ENCODE measurements around the gene CA7.
"Not testable (repeated sequence)": the region's sequence is repeated elsewhere in the genome, so short reads cannot be mapped to it uniquely, and the experiment has no call there.

The CA7 gene

DNA sequence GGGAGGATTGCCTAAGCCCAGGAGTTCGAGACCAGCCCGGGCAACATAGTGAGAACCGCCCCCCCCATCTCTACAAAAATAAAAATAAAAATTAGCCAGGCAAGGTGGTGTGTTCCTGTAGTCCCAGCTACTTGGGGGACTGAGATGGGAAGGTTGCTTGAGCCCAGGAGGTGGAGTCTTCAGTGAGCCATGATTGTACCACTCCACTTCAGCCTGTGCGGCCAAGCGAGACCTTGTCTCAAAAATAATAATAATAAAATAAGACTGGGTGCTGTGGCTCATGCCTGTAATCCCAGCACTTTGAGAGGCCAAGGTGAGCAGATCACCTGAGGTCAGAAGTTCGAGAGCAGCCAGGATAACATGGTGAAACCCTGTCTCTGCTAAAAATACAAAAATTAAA is 47.6 kb downstream of the CA7 start:
- Histone ChIP-seq H3K4me1 (peaks cover 0 to 20% (median 12%) of the 10 kb centered on the region in 4 donors), H3K36me3 (peaks cover 0 to 6% (median 0%) of the 10 kb centered on the region in 3 donors), H3K27ac (no peak overlapping the region), H3K9me3 (no peaks in the 10 kb centered on the region), H3K4me3 (no peak overlapping the region), H3K27me3 (no peaks in the 10 kb centered on the region)
- intact Hi-C loops (cut with DNase I; ENCODE audit: low total_unique reads) = no loop called here
- TF ChIP-seq, protein P1, sequence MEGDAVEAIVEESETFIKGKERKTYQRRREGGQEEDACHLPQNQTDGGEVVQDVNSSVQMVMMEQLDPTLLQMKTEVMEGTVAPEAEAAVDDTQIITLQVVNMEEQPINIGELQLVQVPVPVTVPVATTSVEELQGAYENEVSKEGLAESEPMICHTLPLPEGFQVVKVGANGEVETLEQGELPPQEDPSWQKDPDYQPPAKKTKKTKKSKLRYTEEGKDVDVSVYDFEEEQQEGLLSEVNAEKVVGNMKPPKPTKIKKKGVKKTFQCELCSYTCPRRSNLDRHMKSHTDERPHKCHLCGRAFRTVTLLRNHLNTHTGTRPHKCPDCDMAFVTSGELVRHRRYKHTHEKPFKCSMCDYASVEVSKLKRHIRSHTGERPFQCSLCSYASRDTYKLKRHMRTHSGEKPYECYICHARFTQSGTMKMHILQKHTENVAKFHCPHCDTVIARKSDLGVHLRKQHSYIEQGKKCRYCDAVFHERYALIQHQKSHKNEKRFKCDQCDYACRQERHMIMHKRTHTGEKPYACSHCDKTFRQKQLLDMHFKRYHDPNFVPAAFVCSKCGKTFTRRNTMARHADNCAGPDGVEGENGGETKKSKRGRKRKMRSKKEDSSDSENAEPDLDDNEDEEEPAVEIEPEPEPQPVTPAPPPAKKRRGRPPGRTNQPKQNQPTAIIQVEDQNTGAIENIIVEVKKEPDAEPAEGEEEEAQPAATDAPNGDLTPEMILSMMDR (IDR thresholded peaks at IDR 0.05) = no peak
- DNase-seq = no peak

DNA sequence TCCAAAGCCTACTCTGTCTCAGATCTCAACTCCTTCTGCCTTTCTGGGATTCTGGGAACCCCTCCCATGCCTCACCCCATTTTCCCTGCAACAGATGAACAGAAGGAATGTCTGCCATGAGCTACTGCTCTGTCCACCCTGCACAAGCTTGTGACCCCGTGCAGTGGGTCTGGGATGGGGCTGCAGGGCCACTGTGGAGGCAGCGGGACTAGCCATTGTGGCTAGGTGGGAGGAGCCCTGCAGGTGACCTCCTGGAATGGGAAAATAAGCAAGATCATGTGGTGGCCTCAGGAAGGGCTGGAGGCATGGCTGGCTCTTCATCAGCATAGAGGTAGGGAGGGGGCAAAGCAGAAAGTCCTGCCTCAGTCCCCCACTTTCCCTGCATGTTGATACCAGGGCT is 49.8 kb downstream of the CA7 start:
- intact Hi-C loops (cut with DNase I; ENCODE audit: low total_unique reads) = loop anchor here (2.0 kb wide), 1 partner anchor 41 kb away; the partner anchor contains the start of genes CES2 and CIAO2B
- TF ChIP-seq, protein P1 (IDR thresholded peaks at IDR 0.05) = no peak
- no peak for DNase-seq
- H3K4me3 ChIP-seq = no peak overlapping the region
- H3K27me3 ChIP-seq = no peaks in the 10 kb centered on the region
- peaks cover 5 to 40% (median 28%) of the 10 kb centered on the region in 4 donors for H3K4me1 ChIP-seq
- H3K36me3 ChIP-seq = peaks cover 0 to 6% (median 0%) of the 10 kb centered on the region in 3 donors
- no peaks in the 10 kb centered on the region for H3K9me3 ChIP-seq
- H3K27ac ChIP-seq = no peak overlapping the region

DNA sequence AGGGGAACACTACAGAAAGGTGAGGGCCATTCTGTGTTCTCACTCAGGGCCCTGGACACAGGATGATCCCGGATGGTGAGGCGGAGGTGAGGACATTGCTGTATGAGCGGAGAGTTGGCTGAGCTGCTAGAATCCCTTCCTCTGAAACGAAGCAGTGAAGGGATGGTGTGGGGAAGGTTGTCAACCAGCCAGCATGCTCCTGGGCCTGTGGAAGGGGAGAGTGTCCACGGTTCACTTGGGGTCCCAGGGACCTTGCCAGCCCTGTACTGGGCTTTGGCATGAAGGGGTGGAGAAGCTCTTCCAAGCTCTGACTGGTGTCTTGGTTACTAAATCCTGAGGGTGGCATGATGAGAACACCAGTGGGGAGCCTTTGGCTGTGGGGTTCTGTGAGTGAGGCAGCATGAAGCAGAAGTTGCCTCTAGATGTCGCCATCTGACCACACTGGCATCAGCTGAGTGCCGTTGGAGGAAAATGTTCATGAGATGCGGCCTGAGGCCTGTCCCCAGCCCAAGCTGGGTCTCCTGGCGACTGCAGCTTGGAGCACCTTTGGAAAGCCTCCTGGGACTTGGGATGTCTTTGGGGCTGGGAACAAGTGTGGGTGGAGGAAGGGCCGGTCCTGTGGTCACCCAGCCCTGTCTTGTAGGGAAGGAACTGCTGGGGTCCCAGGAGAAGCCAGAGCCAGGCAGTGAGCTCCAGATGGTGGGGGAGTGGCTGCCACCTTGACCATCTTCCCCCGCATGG is 50.9 kb downstream of the CA7 start:
- Histone ChIP-seq H3K27ac (peak overlapping the region; percentile 86 to 91), H3K36me3 (no peaks in the 10 kb centered on the region), H3K27me3 (no peaks in the 10 kb centered on the region), H3K9me3 (no peaks in the 10 kb centered on the region), H3K4me1 (peaks cover 10 to 51% (median 39%) of the 10 kb centered on the region in 4 donors), H3K4me3 (no peak overlapping the region)
- DNase-seq = peak; percentile 70 to 80
- TF ChIP-seq, protein P1 (IDR thresholded peaks at IDR 0.05) = peak; percentile 82 to 96
- intact Hi-C loops (cut with DNase I; ENCODE audit: low total_unique reads) = loop anchor here (2.0 kb wide), 1 partner anchor 40 kb away; the partner anchor contains the start of genes CES2 and CIAO2B

DNA sequence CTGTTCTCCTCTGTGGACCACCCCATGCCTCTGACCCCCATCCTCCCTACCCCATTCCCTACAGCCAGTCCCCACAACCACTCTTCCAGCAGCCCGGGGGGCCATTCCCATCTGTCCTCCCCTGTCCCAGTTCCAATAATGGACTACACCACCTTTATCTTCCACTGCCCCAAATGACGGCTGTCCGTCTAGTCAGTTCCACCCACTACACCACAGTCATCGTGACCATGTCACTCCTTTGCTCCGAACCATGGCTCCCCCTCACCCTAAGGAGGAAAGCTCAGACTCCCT is 51.4 kb downstream of the CA7 start:
- TF ChIP-seq, protein P1 (IDR thresholded peaks at IDR 0.05) = no peak
- peaks cover 14 to 56% (median 44%) of the 10 kb centered on the region in 4 donors for H3K4me1 ChIP-seq
- peak overlapping the region; percentile 86 to 91 for H3K27ac ChIP-seq
- intact Hi-C loops (cut with DNase I; ENCODE audit: low total_unique reads) = loop anchor here (2.0 kb wide), 1 partner anchor 39 kb away; the partner anchor contains the start of genes CES2 and CIAO2B
- no peaks in the 10 kb centered on the region for H3K27me3 ChIP-seq
- no peaks in the 10 kb centered on the region for H3K36me3 ChIP-seq
- DNase-seq = no peak
- no peaks in the 10 kb centered on the region for H3K9me3 ChIP-seq
- H3K4me3 ChIP-seq = no peak overlapping the region

DNA sequence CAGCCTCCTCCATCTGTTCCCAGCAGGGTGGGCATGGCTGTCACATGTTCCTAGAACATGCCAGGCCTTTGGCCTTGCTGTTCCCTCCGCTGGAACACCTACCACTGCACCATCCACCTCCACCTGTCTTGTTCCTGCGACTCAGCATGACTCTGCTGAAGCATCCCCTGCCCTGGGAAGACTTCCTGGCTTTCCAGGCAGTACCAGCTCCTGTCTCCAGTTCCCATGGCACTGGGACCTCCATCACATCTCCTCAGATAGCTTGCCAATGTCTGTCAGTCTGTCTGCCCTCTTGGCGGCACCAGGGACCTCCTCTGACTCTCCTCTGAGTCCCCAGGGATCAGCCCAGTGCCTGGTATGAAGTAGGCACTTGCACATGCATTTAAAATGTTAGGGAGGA is 51.8 kb downstream of the CA7 start:
- no peak overlapping the region for H3K4me3 ChIP-seq
- no peaks in the 10 kb centered on the region for H3K9me3 ChIP-seq
- TF ChIP-seq, protein P1 (IDR thresholded peaks at IDR 0.05) = no peak
- no peaks in the 10 kb centered on the region for H3K27me3 ChIP-seq
- H3K4me1 ChIP-seq = peaks cover 18 to 60% (median 48%) of the 10 kb centered on the region in 4 donors
- H3K27ac ChIP-seq = peak overlapping the region; percentile 86 to 91
- DNase-seq = no peak
- intact Hi-C loops (cut with DNase I; ENCODE audit: low total_unique reads) = loop anchor here (2.0 kb wide), 1 partner anchor 39 kb away; the partner anchor contains the start of genes CES2 and CIAO2B
- no peaks in the 10 kb centered on the region for H3K36me3 ChIP-seq

DNA sequence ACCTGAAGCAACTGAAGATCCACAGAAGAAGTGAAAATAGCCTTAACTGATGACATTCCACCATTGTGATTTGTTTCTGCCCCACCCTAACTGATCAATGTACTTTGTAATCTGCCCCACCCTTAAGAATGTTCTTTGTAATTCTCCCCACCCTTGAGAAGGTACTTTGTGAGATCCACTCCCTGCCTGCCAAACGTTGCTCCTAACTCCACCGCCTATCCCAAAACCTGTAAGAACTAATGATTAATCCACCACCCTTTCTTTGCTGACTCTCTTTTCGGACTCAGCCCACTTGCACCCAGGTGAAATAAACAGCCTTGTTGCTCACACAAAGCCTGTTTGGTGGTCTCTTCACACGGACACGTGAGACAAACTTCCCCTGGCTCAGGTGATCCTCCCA is 52.5 kb downstream of the CA7 start:
- H3K36me3 ChIP-seq; intact Hi-C loops (cut with DNase I; ENCODE audit: low total_unique reads); H3K4me3 ChIP-seq; H3K9me3 ChIP-seq; H3K27me3 ChIP-seq; DNase-seq: not testable (repeated sequence)
- Histone ChIP-seq H3K27ac (peak overlapping the region; percentile 86 to 91), H3K4me1 (peaks cover 20 to 67% (median 54%) of the 10 kb centered on the region in 4 donors)

All from tibial artery (tissue), 4 donors.